HG02642 (cell line): ENCODE measurements around the gene ZFR2.

ENCODE experiments used
- ATAC-seq: cut with Tn5 transposase; IDR thresholded peaks from one replicate; pipeline ENCODE4 v1.9.1; 2021; ENCODE audit warnings: mild to moderate bottlenecking; ENCODE audit not compliant: unreplicated experiment, poor library complexity

Gene ZFR2

DNA sequence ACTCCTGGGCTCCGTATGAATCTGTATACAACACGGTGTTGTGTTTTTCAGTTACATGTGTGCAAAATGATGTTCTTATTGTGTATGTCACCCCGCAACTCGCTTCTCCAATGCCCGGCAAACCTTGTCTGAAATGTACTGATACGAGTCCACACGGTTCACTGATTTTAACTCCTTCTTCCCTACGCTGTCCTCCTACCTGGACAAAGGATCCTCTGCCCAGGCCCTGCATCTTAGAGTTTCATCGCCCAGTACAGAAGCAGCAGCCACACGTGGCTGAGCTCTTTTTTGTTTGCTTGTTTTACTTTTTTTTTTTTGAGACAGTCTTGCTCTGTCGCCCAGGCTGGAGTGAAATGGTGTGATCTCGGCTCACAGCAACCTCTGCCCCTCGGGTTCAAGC is 28.9 kb downstream of the ZFR2 start:
- no peak for ATAC-seq

DNA sequence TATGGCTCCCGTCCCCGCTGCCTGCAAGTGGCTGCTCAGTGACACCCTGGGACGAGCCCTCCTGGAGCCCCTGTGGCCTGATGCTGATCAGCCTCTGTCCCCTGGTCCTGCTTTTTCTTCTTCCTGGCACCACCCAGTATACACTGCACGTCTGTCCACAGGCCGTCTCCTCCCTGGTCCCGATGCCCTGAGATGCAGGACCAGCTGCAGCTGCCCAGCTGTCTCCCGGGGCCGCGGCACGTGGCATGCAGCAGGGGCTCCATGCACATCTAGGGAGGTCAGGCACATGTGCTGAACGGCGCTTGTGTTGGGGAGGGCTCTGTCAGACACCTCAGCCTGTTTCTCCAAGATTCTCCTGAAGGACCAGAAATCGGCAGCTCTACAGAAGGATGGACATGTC is 30.2 kb downstream of the ZFR2 start:
- ATAC-seq = no peak

- ATAC-seq = no peak
These were observed 30.9 kb downstream of the ZFR2 start for GRCh38 chr19:3837922-3838321.

DNA sequence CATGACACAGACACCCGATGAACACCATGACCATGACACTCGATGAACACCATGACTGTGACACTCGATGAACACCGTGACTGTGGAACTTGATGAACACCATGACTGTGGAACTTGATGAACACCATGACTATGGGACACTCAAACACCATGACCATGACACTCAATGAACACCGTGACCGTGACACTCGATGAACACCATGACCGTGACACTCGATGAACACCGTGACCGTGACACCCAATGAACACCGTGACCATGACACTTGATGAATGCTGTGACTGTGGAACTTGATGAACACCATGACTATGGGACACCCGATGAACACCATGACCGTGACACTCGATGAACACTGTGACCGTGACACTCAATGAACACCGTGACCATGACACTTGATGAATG is 31.5 kb downstream of the ZFR2 start:
- ATAC-seq = no peak

- no peak for ATAC-seq
These were observed 32.0 kb downstream of the ZFR2 start for GRCh38 chr19:3836887-3837286.

DNA sequence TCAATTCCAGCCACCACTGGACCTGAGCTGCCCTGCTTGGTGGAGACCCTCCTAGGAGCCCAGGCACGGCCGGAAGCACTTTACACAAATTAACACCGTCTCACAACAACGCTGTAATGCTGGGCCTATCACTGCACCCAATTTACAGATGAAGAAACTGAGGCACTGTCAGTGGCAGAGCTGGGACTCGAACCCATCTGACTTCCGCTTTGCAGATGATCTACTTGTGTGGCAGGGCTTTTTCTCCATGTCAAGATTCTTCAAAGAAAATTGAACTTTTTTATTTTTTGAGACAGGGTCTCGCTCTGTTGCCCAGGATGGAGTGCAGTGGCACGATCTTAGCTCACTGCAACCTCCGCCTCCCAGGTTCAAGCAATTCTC is 33.8 kb downstream of the ZFR2 start:
- no peak for ATAC-seq

- no peak for ATAC-seq
These were observed 34.3 kb downstream of the ZFR2 start for GRCh38 chr19:3834349-3835054.

DNA sequence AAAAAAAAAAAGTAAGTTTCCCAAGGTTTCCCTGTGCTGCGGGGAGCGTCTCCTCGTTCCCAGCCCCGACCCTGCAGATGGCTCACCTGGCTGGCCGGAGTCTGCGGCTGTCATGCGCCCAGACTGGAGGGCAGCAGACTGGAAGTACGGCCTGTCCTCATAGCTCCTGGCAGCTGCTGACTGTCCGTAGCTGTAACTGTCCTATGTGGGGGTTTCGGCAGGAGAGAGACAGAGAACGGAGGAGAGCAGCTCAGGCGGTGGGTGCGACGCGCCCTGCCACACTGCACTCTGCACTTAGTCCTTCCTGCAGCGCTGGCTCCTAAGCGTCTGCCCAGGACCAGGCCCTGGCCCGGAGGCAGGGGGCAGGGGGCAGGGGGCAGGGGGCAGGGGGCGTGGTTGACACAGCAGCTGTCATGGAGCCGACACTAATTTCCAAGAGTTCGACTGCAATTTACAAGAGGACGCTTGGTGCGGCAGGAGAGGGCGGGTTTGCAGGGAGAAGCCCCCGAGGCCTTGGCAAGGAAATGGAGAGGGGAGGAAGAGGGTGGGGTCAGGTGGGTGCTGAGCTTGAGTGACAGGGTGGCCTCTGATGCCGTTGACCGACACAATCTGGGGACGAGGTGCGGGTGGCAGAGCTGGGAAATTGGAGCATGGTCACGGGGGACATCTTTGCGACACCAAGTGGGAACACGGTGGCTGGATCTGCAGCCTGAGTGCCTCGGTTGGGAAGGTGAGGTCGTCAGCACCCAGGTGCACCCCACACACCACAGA is 35.1 kb downstream of the ZFR2 start:
- ATAC-seq = no peak

GRCh38 chr19:3832001-3832400 is 36.8 kb downstream of the ZFR2 start:
- no peak for ATAC-seq

DNA sequence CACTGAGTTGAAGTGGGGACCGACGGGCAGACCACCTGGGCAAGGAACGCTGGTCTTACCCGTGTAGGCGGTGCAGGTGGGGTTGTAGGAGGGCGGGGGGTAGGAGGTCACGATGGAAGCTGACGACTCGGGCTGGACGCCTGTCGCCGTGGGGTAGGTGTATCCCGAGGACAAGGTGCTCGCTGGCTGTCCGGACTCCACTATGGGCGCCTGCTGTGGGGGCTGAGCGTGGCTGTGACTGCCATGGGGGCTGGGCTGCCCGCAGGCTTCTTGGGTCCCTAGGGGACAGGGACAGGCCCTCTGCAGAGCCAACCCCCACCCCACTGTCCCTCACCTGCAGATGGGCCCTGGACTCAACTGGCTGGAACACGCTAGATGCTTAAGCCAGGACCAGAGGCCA is 37.2 kb downstream of the ZFR2 start:
- no peak for ATAC-seq

DNA sequence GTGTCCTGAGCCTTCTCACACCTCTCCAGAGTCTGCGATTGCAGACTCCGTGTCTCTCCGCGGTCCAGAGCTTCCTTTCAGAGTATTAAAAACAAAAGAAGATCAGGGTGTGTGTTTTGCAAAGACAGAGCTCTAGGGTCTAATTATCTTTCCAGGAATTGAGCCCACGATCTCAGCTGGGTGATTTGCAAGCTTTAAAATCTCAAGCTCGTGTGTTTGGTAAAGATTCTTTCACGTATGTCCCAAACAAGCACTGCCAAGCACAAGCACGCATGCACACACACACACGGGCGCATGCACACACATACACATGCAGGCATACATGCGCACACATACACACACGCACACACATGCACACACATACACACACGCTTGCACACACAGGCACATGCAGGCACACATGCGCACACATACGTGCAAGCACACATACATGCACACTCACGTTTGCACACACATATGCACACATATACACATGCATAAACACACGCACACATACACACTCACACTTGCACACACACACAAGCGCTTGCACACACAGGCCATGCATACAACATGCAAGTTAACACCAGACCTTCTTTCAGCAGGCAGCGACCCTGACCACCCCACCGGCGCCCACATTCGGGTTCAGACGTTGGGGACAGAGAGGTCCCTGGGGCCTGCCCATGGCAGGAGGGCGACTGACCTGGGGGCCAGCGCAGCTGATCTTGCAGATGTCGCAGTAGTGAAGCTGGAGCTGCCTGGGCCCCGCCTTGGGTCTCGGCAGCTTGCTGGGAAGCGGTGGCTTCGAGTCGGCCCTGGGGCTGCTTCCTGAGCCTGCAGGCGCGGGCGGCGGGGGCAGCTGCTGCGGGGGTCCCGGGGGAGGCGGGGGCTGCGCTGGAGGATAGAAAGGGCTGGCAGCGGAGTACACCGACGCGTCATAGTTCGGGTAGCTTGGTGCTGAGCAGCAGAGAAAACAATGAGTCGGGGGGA is 37.9 kb downstream of the ZFR2 start:
- no peak for ATAC-seq

DNA sequence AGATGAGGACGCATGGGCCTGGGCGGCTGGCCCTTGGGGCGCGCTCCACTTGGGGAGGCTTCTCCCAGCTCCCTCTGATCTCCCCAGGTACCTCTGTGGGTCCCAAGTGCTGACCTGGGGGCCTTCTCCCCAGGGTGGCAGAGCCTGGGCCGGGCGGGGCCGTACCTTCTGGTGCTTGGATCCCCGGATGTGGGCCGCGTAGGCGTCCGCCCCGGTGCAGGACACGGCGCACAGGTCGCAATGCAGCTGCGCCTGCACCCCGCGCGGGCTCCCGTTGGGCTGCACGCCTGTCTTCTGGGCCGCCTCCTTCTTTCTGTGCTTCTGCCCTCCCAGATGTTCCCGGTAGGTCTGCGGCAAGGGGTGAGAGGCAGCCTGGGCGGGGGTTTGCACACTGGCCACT is 41.5 kb downstream of the ZFR2 start:
- ATAC-seq = no peak

DNA sequence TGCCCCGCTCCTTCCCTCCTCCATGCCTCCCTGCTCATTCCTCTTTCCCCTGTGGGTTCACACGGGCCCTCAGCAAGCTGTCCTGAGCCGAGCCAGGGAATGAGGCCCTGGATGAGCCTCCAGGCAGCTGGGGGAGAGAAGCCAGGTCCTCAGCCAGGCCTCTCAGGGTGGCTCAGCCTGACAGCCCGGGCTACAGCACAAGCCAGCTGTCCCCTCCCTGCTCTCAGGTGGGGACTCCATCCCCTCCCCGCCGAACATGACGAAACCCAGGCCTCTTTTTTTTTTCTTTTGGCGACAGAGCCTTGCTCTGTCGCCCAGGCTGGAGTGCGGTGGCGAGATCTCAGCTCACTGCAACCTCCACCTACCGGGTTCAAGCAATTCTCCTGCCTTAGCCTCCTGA is 42.7 kb downstream of the ZFR2 start:
- no peak for ATAC-seq

DNA sequence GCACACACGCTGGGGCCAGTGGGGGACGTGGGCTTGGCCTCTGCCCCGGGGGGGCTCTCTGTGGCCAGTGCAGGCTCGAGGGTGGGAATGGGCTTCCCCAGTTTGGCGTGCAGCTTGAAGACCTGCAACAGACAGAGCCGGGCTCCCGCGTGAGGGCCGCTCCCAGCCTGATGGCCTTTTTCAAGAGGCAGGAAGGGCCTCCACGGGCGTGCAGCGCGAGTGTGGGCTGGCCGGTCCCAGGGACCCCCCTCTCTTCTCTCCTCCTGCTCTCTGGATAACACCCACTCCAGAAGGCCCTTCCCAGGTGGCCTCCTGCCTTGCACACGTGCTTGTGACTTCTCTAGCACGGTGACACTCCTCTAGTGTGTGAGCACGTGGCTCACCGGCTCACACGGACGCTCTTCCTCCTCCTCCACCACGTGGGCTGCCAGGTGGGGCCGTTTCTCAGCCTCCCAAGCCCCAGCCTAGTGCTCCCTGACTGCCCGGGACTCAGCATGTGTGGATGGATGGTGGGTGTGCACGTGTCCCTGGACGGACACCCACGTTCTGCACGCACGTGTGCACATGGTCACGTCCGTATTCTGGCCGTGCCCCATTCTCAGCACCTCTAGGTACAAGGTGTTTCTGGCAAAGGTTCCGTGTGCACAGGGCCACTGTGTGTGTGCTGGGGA is 43.4 kb downstream of the ZFR2 start:
- no peak for ATAC-seq

DNA sequence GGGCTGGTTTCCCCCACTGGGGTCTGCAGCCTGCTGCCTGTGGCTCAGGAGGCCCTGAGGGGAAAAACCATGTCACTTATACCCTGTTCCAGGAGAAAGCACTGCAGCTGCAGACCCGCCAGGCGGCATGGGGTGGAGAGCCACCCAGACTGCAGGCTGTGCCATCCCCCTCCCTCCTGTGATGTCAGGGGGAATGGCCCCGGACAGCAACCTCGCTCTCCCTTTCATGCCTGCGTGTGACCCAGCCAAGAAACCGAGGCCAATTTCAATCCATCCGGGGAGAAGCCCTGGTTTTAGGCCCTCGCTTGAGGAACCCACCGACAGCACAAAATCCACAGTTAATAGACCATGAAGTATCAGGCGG is 45.5 kb downstream of the ZFR2 start:
- ATAC-seq = no peak

DNA sequence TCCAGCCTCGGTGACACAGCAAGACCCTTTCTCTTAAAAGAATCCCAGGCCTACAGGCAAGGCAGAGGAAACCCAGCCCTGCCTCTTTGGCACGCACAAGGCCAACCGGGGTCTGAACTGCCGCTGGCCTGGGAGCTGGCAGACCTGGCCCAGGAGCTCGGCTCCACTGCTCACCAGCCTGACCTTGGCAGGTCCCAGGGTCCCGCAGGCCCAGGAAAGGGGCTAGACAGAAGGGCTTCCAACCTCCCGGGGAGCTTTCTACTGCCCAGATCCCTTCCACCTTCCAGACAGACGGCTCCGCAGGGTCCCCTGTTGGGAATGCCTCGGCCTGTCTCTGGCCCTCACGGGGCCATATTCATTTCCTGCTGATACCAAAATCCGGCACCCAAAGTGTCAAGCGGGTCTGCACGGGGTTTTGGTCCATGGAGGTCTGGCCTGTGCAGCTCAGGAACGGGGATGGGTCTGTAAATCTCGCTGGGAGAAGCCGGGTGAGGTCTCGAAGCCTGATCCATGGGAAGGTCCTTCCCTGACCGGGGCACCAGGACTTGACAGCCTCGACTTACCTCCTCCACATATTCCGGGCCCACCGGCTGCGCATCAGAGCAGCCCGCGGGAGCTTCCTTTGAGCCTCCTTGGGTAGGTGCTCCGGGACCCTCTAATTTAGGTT is 46.0 kb downstream of the ZFR2 start:
- no peak for ATAC-seq

DNA sequence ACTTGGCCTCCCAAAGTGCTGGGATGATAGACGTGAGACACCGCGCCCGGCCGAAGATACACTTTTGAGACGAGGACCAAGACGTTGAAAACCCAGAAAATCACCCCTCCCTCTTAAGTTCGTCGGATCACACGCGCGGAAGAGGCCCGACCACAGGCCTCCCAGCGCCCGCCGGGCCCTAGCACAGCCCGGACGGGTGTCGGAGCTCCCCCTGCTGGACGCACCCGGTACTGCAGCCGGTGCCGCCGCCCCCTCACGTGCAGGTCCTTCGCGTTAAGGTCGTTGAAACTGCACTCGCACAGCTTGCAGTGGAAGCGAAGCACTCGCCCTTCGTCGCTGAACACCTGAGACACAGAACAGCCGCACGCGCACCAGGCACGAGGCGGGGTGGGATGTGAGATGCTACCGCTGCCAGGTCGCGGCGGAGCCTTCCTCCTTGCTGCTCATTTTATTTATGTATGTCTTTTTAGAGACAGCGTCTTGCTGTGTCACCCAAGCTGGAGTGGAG is 46.9 kb downstream of the ZFR2 start:
- ATAC-seq = no peak

DNA sequence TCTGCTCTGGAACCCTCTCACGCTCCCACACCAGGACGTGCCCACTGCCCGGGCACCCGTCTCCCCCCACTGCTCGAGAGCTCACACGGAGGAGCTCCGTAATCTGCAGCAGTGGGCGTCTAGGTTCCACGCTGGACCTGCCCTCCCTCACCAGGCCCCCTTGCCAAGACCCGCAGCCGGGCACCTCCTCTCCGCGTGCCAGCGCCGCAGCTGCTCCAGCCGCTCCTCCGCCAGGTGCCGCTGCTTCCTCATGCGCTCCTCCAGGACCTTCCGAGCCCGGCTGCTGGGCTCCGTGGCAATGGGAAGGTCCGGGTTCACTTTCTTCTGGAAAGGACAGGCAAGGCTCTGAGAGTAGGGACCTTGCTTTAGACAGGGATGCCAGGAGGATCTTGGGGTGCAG is 47.7 kb downstream of the ZFR2 start:
- ATAC-seq = no peak

GRCh38 chr19:3819989-3820388 is 48.8 kb downstream of the ZFR2 start:
- no peak for ATAC-seq

- no peak for ATAC-seq
These were observed 49.9 kb downstream of the ZFR2 start for GRCh38 chr19:3818918-3819317.
